Naive thymus-derived CD4-positive, alpha-beta T cell (primary cell): ENCODE data around the gene PPAN. TPM values are rescaled to one million over a fixed set of nuclear protein-coding genes. Genes with fewer than 3 reads are reported as not detected.

Experiments
- ATAC-seq: fragments of 150-1000 bp; cut with Tn5 transposase; 2 replicates; pipeline ENCODE4 v1.10.0; 2021; ENCODE audit warnings: mild to moderate bottlenecking, moderate library complexity
- CTCF ChIA-PET: fragments of 350-600 bp; sonication (Branson Sonifier 250); formaldehyde crosslinking; loops from one replicate; lab custom pipeline; 2021; ENCODE audit warnings: antibody characterized with exemption; lab: Charles Lee
- POLR2A ChIA-PET: fragments of 350-600 bp; sonication (Branson Sonifier 250); formaldehyde crosslinking; loops from one replicate; lab custom pipeline; 2021; ENCODE audit warnings: antibody characterized with exemption, inconsistent platforms; lab: Charles Lee
- DNase-seq, 9 donors: peaks; one replicate each; pipeline versions ENCODE4 v3.0.0 to v3.0.0-alpha.2; 2020 to 2022; ENCODE audit warnings: mixed read lengths in 1 of 9
- H3K27ac ChIP-seq: one replicate; pipeline ENCODE4 v1.7.0; 2013; ENCODE audit warnings: mild to moderate bottlenecking, low read depth, low read length, moderate library complexity
- H3K27me3 ChIP-seq, 2 donors: one replicate each; pipeline ENCODE4 v1.7.0; 2013; ENCODE audit warnings: low read length in 2 of 2, mild to moderate bottlenecking in 2 of 2, moderate library complexity in 2 of 2; ENCODE audit not compliant: control insufficient read depth in 2 of 2, insufficient read depth in 2 of 2
- H3K36me3 ChIP-seq, 3 experiments: 1 replicate in 2 of 3; 2 replicates in 1 of 3; pipeline ENCODE4 v1.7.0; 2013; ENCODE audit warnings: low read length in 3 of 3, mild to moderate bottlenecking in 3 of 3, moderate library complexity in 1 of 3; ENCODE audit not compliant: insufficient read depth in 3 of 3, control insufficient read depth in 2 of 3
- H3K4me1 ChIP-seq, 2 donors: one replicate each; pipeline ENCODE4 v1.7.0; 2013; ENCODE audit warnings: low read length in 2 of 2, mild to moderate bottlenecking in 2 of 2, moderate library complexity in 1 of 2; ENCODE audit not compliant: control insufficient read depth in 2 of 2, insufficient read depth in 2 of 2
- H3K4me3 ChIP-seq: 2 replicates; pipeline ENCODE4 v1.7.0; 2013; ENCODE audit warnings: mild to moderate bottlenecking, low read length
- H3K9me3 ChIP-seq, 3 experiments: 1 replicate in 2 of 3; 2 replicates in 1 of 3; pipeline ENCODE4 v1.7.0; 2013; ENCODE audit warnings: low read length in 3 of 3; ENCODE audit not compliant: control insufficient read depth in 2 of 3
- H3K27ac Mint-ChIP-seq, 9 donors: one replicate each; pipeline ENCODE4 v1.8.0; 2020 to 2022; ENCODE audit warnings: mixed read lengths in 9 of 9, mild to moderate bottlenecking in 8 of 9, moderate library complexity in 5 of 9, inconsistent platforms in 2 of 9
- H3K27me3 Mint-ChIP-seq, 5 donors: one replicate each; pipeline ENCODE4 v1.8.0; 2021 to 2022; ENCODE audit warnings: mixed read lengths in 5 of 5, mild to moderate bottlenecking in 1 of 5
- H3K36me3 Mint-ChIP-seq, 5 donors: one replicate each; pipeline ENCODE4 v1.8.0; 2020 to 2022; ENCODE audit warnings: mixed read lengths in 5 of 5, mild to moderate bottlenecking in 3 of 5, inconsistent platforms in 1 of 5
- H3K4me1 Mint-ChIP-seq, 7 donors: one replicate each; pipeline ENCODE4 v1.8.0; 2020 to 2022; ENCODE audit warnings: mixed read lengths in 7 of 7, mild to moderate bottlenecking in 3 of 7, inconsistent platforms in 1 of 7
- H3K4me3 Mint-ChIP-seq, 10 donors: one replicate each; pipeline ENCODE4 v1.8.0; 2020 to 2022; ENCODE audit warnings: mild to moderate bottlenecking in 10 of 10, mixed read lengths in 10 of 10, moderate library complexity in 6 of 10, inconsistent platforms in 2 of 10
- H3K9me3 Mint-ChIP-seq, 11 donors: one replicate each; pipeline ENCODE4 v1.8.0; 2020 to 2022; ENCODE audit warnings: mixed read lengths in 11 of 11, mild to moderate bottlenecking in 4 of 11, inconsistent platforms in 1 of 11, moderate library complexity in 1 of 11
- intact Hi-C, 2 donors: fragments of 100-400 bp; cut with micrococcal nuclease; formaldehyde crosslinking; loops; one replicate each; pipeline ENCODE4 v1.15.1; 2023
- polyA plus RNA-seq, 2 donors: library from polyadenylated mRNA; unstranded; fragments of 300-500 nt; fragmentation: Illumina TruSeq; gene quantifications; one replicate each; pipeline ENCODE4 v1.2.3, GENCODE V29; 2021
- total RNA-seq, 6 experiments: library from RNA in 5 of 6; stranded (reverse) in 5 of 6; gene quantifications; 1 replicate in 5 of 6; 2 replicates in 1 of 6; pipeline ENCODE4 v1.2.3 and lab custom pipeline; 2021 to 2026

PPAN gene
- total and polyA plus RNA-seq, 7 experiments from 2014 or later, result 24.9 to 122 (median 105) TPM

- H3K27ac ChIP-seq, result peak overlapping the region; percentile 19
- H3K36me3 ChIP-seq, result peaks cover 20 to 94% (median 50%) of the 10 kb centered on the region in 3 experiments
- no peaks in the 10 kb centered on the region for H3K9me3 Mint-ChIP-seq
- H3K9me3 ChIP-seq, result no peaks in the 10 kb centered on the region
- ATAC-seq (no peak), DNase-seq (no peak)
- H3K4me3 ChIP-seq, result no peak overlapping the region
- no peaks in the 10 kb centered on the region for H3K27me3 ChIP-seq
- POLR2A ChIA-PET, result interaction anchor here (0.6 to 0.8 kb wide), 2 partner anchors 46 to 199 kb away, joined by 3 to 8 read pairs; no protein-coding TSS in a partner anchor
- H3K4me1 Mint-ChIP-seq, result peaks cover 7 to 38% (median 19%) of the 10 kb centered on the region in 7 donors
- no peak overlapping the region for H3K4me3 Mint-ChIP-seq
- CTCF ChIA-PET, result interaction anchor here (1.2 kb wide), 2 partner anchors 20 to 27 kb away, joined by 3 to 5 read pairs; partner anchors contain the start of gene P2RY11
- peaks cover 19 to 24% of the 10 kb centered on the region in 2 donors for H3K4me1 ChIP-seq
- peak overlapping the region in 3 of 9 donors; percentile 28 to 67 (median 65) for H3K27ac Mint-ChIP-seq
- peaks cover 9 to 49% (median 12%) of the 10 kb centered on the region in 5 donors for H3K36me3 Mint-ChIP-seq
- no peaks in the 10 kb centered on the region for H3K27me3 Mint-ChIP-seq
- intact Hi-C loops, result no loop called here
These were observed 31.9 kb downstream of the PPAN start for GRCh38 chr19:10137751-10138682.

- intact Hi-C loops, result no loop called here
- H3K36me3 Mint-ChIP-seq, result peaks cover 8 to 43% (median 14%) of the 10 kb centered on the region in 5 donors
- H3K4me1 ChIP-seq, result peaks cover 31 to 35% of the 10 kb centered on the region in 2 donors
- ATAC-seq (no peak), DNase-seq (no peak)
- H3K4me3 Mint-ChIP-seq, result no peak overlapping the region
- POLR2A ChIA-PET, result interaction anchor here (0.6 to 0.9 kb wide), 2 partner anchors 10 to 15 kb away, joined by 3 read pairs; no protein-coding TSS in a partner anchor
- H3K27me3 ChIP-seq, result no peaks in the 10 kb centered on the region
- H3K9me3 Mint-ChIP-seq, result no peaks in the 10 kb centered on the region
- H3K36me3 ChIP-seq, result peaks cover 13 to 83% (median 43%) of the 10 kb centered on the region in 3 experiments
- no peaks in the 10 kb centered on the region for H3K9me3 ChIP-seq
- H3K27me3 Mint-ChIP-seq, result no peaks in the 10 kb centered on the region
- peak overlapping the region; percentile 43 for H3K27ac ChIP-seq
- H3K27ac Mint-ChIP-seq, result peak overlapping the region in 7 of 9 donors; percentile 32 to 100 (median 65)
- H3K4me3 ChIP-seq, result no peak overlapping the region
- peaks cover 9 to 48% (median 27%) of the 10 kb centered on the region in 7 donors for H3K4me1 Mint-ChIP-seq
- CTCF ChIA-PET, result interaction anchor here (0.6 to 1.2 kb wide), 3 partner anchors 28 to 197 kb away, joined by 3 to 6 read pairs (median 3); partner anchors contain the start of gene P2RY11
These were observed 33.0 kb downstream of the PPAN start for GRCh38 chr19:10138879-10139795.

DNA sequence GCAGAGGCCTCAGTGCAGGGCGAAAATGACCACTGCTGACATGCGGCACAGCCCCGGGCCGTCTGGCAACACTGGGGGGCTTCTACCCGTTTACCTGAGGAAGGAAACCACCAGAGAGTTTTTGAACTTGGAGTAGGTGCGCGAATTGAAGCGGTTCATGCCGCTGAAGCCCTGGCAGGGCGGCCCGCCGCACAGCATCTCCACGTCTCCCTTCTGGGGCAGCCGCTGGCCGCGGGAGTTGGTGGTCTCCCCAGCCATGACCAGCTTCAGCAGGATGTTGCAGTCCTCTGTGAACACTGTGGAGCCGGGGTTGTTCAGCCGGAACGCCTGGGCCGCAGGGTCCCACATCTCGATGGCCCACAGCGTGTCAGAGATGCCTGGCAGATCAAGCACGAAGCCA is 33.8 kb downstream of the PPAN start:
- H3K4me3 Mint-ChIP-seq, result no peak overlapping the region
- Histone ChIP-seq H3K4me3 (no peak overlapping the region), H3K27ac (no peak overlapping the region), H3K27me3 (no peaks in the 10 kb centered on the region), H3K4me1 (peaks cover 39 to 43% of the 10 kb centered on the region in 2 donors), H3K36me3 (peaks cover 13 to 80% (median 43%) of the 10 kb centered on the region in 3 experiments), H3K9me3 (no peaks in the 10 kb centered on the region)
- no peaks in the 10 kb centered on the region for H3K27me3 Mint-ChIP-seq
- H3K9me3 Mint-ChIP-seq, result no peaks in the 10 kb centered on the region
- peaks cover 9 to 53% (median 31%) of the 10 kb centered on the region in 7 donors for H3K4me1 Mint-ChIP-seq
- intact Hi-C loops, result no loop called here
- ATAC-seq, result no peak
- ChIA-PET CTCF (interaction anchor here (0.9 to 1.3 kb wide), 2 partner anchors 34 to 43 kb away, joined by 3 read pairs; partner anchors contain the start of gene PPAN), POLR2A (no interaction called here)
- DNase-seq, result no peak
- H3K36me3 Mint-ChIP-seq, result peaks cover 8 to 44% (median 14%) of the 10 kb centered on the region in 5 donors
- peak overlapping the region in 7 of 9 donors; percentile 14 to 100 (median 84) for H3K27ac Mint-ChIP-seq

DNA sequence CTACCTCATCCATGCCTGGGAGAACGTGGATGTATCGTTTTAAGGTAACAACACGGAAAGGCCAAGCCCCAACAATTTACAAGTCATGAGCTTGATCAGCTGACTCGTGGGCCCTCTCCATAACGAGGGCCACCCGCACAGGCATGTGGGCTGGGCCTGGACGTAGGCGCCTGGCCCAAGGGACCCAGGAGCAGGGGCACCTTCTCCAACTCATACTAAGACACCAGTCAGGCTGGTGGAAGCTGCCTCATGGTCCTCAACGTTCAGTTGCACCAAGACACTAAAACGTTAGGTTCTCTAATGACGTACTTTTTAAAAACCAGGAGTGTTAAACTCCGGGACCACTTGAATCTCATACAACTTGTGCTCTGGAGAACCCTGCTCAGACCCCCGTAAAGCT is 35.3 kb downstream of the PPAN start:
- Mint-ChIP-seq H3K27ac (peak overlapping the region; percentile 62 to 100 (median 99)), H3K4me1 (peaks cover 10 to 57% (median 40%) of the 10 kb centered on the region in 7 donors), H3K4me3 (peak overlapping the region in 8 of 10 donors; percentile 23 to 90 (median 60)), H3K9me3 (no peaks in the 10 kb centered on the region), H3K36me3 (peaks cover 12 to 59% (median 24%) of the 10 kb centered on the region in 5 donors), H3K27me3 (no peaks in the 10 kb centered on the region)
- H3K4me1 ChIP-seq, result peaks cover 41 to 49% of the 10 kb centered on the region in 2 donors
- no peak for DNase-seq
- POLR2A ChIA-PET, result interaction anchor here (0.6 to 3.4 kb wide), 8 partner anchors 11 to 78 kb away, joined by 3 to 34 read pairs (median 6); partner anchors contain the start of genes EIF3G and PPAN
- H3K27ac ChIP-seq, result peak overlapping the region; percentile 82
- intact Hi-C loops, result no loop called here
- H3K27me3 ChIP-seq, result no peaks in the 10 kb centered on the region
- H3K9me3 ChIP-seq, result no peaks in the 10 kb centered on the region
- CTCF ChIA-PET, result interaction anchor here (1.3 to 2.9 kb wide), 6 partner anchors 9 to 210 kb away, joined by 3 to 18 read pairs (median 8); partner anchors contain the start of genes ANGPTL6 and PPAN
- ATAC-seq, result no peak
- peaks cover 15 to 80% (median 36%) of the 10 kb centered on the region in 3 experiments for H3K36me3 ChIP-seq
- H3K4me3 ChIP-seq, result peak overlapping the region; percentile 16

DNA sequence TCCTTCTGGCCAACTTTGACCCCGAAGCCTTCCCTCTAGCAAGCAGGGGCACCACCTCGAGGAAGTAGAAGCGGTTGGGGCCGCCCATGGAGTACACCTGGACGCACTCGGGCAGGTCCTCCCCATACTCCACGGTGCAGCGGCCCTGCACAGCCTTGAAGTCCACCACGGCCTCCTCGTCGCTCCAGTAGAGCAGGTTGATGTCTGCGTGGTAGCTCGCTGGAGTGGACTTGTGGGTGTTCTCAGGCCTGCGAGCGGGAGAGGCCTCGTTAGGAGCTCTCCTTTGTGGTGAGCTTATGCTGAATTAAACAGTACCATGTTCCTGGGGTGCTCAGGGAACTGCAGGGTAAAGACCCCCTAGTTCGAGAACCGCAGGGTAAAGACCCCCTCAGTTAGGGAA is 35.8 kb downstream of the PPAN start:
- CTCF ChIA-PET, result interaction anchor here (1.5 to 2.9 kb wide), 7 partner anchors 9 to 210 kb away, joined by 5 to 18 read pairs (median 10); partner anchors contain the start of genes ANGPTL6 and ICAM1

More for the DNA sequence above, 35.8 kb downstream of the PPAN start:
- peaks cover 8 to 58% (median 42%) of the 10 kb centered on the region in 7 donors for H3K4me1 Mint-ChIP-seq
- peaks cover 11 to 60% (median 26%) of the 10 kb centered on the region in 5 donors for H3K36me3 Mint-ChIP-seq
- peak overlapping the region; percentile 43 to 94 (median 84) for H3K4me3 Mint-ChIP-seq
- Histone ChIP-seq H3K9me3 (no peaks in the 10 kb centered on the region), H3K27ac (peak overlapping the region; percentile 82), H3K36me3 (peaks cover 20 to 80% (median 33%) of the 10 kb centered on the region in 3 experiments), H3K4me3 (peak overlapping the region; percentile 16), H3K27me3 (no peaks in the 10 kb centered on the region), H3K4me1 (peaks cover 41 to 49% of the 10 kb centered on the region in 2 donors)
- POLR2A ChIA-PET, result interaction anchor here (0.7 to 3.4 kb wide), 12 partner anchors 9 to 94 kb away, joined by 3 to 34 read pairs (median 5); partner anchors contain the start of genes EIF3G and PPAN
- DNase-seq, result no peak
- peak overlapping the region; percentile 96 to 100 (median 99) for H3K27ac Mint-ChIP-seq
- no peaks in the 10 kb centered on the region for H3K27me3 Mint-ChIP-seq
- intact Hi-C loops, result loop anchor here in 1 of 2 donors (1.0 to 2.0 kb wide), 7 partner anchors 23 to 108 kb away; partner anchors contain the start of genes DNMT1, EIF3G, PPAN and SHFL
- ATAC-seq, result no peak
- H3K9me3 Mint-ChIP-seq, result no peaks in the 10 kb centered on the region
